GM23338 (cell line): ENCODE data around the gene ALDH7A1. TPM values are rescaled to one million over a fixed set of nuclear protein-coding genes. Genes with fewer than 3 reads are reported as not detected.

Source experiments
- ATAC-seq: fragments of 200-7000 bp; cut with Tn5 transposase; 3 replicates; pipeline ENCODE4 v1.9.1; 2020
- DNase-seq: peaks from one replicate; pipeline ENCODE4 v3.0.0-alpha.2; 2015; ENCODE audit warnings: low spot score
- H2AFZ ChIP-seq: fragments of 200-600 bp; sonication (generic); 2 replicates; pipeline ENCODE4 v1.8.0; 2016; ENCODE audit warnings: antibody characterized with exemption, mild to moderate bottlenecking, moderate library complexity
- H3F3A ChIP-seq: fragments of 200-600 bp; sonication (generic); replicated peaks from 2 replicates; pipeline ENCODE4 v1.8.0; 2017; ENCODE audit warnings: antibody characterized with exemption, mixed run types, low read depth
- H3K27ac ChIP-seq: fragments of 200-600 bp; sonication (generic); 2 replicates; pipeline ENCODE4 v1.6.1; 2016; ENCODE audit warnings: low read depth
- H3K27me3 ChIP-seq: fragments of 200-600 bp; sonication (generic); 2 replicates; pipeline ENCODE4 v1.8.0; 2016; ENCODE audit warnings: mild to moderate bottlenecking, mixed run types, moderate library complexity; ENCODE audit not compliant: insufficient read depth
- H3K36me3 ChIP-seq: fragments of 200-600 bp; sonication (generic); 2 replicates; pipeline ENCODE4 v1.8.0; 2016; ENCODE audit warnings: mild to moderate bottlenecking; ENCODE audit not compliant: insufficient read depth
- H3K4me1 ChIP-seq: fragments of 200-600 bp; sonication (generic); 2 replicates; pipeline ENCODE4 v1.8.0; 2016; ENCODE audit warnings: mild to moderate bottlenecking, moderate library complexity; ENCODE audit not compliant: insufficient read depth
- H3K4me2 ChIP-seq: fragments of 200-600 bp; sonication (generic); 2 replicates; pipeline ENCODE4 v1.7.1; 2017; ENCODE audit warnings: mixed run types
- H3K4me3 ChIP-seq: fragments of 200-600 bp; sonication (generic); 2 replicates; pipeline ENCODE4 v1.6.1; 2016; ENCODE audit warnings: mixed run types
- H3K79me2 ChIP-seq: fragments of 200-600 bp; sonication (generic); replicated peaks from 2 replicates; pipeline ENCODE4 v1.8.0; 2017; ENCODE audit warnings: mild to moderate bottlenecking; ENCODE audit not compliant: insufficient read depth
- H3K9me2 ChIP-seq: fragments of 200-600 bp; sonication (generic); 2 replicates; pipeline ENCODE4 v1.8.0; 2017; ENCODE audit not compliant: insufficient read depth
- H4K20me1 ChIP-seq: fragments of 200-600 bp; sonication (generic); replicated peaks from 2 replicates; pipeline ENCODE4 v1.8.0; 2017; ENCODE audit warnings: mild to moderate bottlenecking; ENCODE audit not compliant: insufficient read depth
- H3K27ac Mint-ChIP-seq: 2 replicates; pipeline ENCODE4 v1.8.0; 2020; ENCODE audit warnings: inconsistent platforms, mild to moderate bottlenecking, moderate library complexity, mixed read lengths
- H3K27me3 Mint-ChIP-seq: 3 replicates; pipeline ENCODE4 v1.8.0; 2022; ENCODE audit warnings: low read depth, mild to moderate bottlenecking, moderate library complexity, mixed read lengths, inconsistent platforms; ENCODE audit not compliant: insufficient read depth, poor library complexity
- H3K36me3 Mint-ChIP-seq: 3 replicates; pipeline ENCODE4 v1.8.0; 2021; ENCODE audit warnings: low read depth, mild to moderate bottlenecking, inconsistent platforms, moderate library complexity, mixed read lengths
- H3K4me1 Mint-ChIP-seq: 3 replicates; pipeline ENCODE4 v1.8.0; 2020; ENCODE audit warnings: mild to moderate bottlenecking, inconsistent platforms, mixed read lengths
- H3K4me3 Mint-ChIP-seq: 3 replicates; pipeline ENCODE4 v1.8.0; 2021; ENCODE audit warnings: moderate library complexity, mild to moderate bottlenecking, inconsistent platforms, mixed read lengths
- H3K9me3 Mint-ChIP-seq: 3 replicates; pipeline ENCODE4 v1.8.0; 2020; ENCODE audit warnings: moderate library complexity, mild to moderate bottlenecking, inconsistent platforms, mixed read lengths
- EZH2 ChIP-seq: fragments of 200-600 bp; sonication (generic); IDR thresholded peaks from one replicate; pipeline ENCODE4 v1.8.0; 2017; ENCODE audit warnings: antibody characterized with exemption, mild to moderate bottlenecking, low read depth; ENCODE audit not compliant: unreplicated experiment
- EZH2phosphoT487 ChIP-seq: fragments of 200-600 bp; sonication (generic); IDR thresholded peaks from one replicate; pipeline ENCODE4 v1.8.1; 2018; ENCODE audit warnings: antibody characterized with exemption; ENCODE audit not compliant: unreplicated experiment
- JUNB ChIP-seq: IDR thresholded peaks from one replicate; pipeline ENCODE4 v1.6.1; 2016; ENCODE audit warnings: antibody characterized with exemption; ENCODE audit not compliant: unreplicated experiment
- ZNF114 ChIP-seq: fragments of 250-450 bp; sonication (Bioruptor Pico); IDR thresholded peaks from 2 replicates; pipeline ENCODE4 v1.5.0; 2020; ENCODE audit warnings: mild to moderate bottlenecking, moderate library complexity
- ZNF331 ChIP-seq: fragments of 250-450 bp; sonication (Bioruptor Pico); IDR thresholded peaks from 2 replicates; pipeline ENCODE4 v1.5.0; 2020; ENCODE audit warnings: low read depth, mild to moderate bottlenecking, moderate library complexity
- polyA plus RNA-seq: library from polyadenylated mRNA; unstranded; fragments of >200 nt; fragmentation: Nextera tagmentation; extraction: Ambion mirVana; gene quantifications from 2 replicates; pipeline ENCODE4 v1.2.1, GENCODE V29; 2016
- total RNA-seq: library from RNA; depleted of rRNA; stranded (reverse); fragments of >200 nt; shearing (Covaris generic); gene quantifications from 2 replicates; pipeline ENCODE4 v1.2.3, GENCODE V29; 2014
- TF ChIP-seq, protein P1 (sequence below), 2 experiments: fragments of 200-600 bp in 1 of 2; sonication (generic) in 1 of 2; conservative IDR thresholded peaks; 2 replicates each; pipeline versions ENCODE4 v1.5.1 to v1.6.1; 2016 to 2017; ENCODE audit warnings: antibody characterized with exemption in 2 of 2, low read depth in 2 of 2, mild to moderate bottlenecking in 2 of 2, moderate library complexity in 1 of 2
- TF ChIP-seq, protein P2 (sequence below): fragments of 250-450 bp; sonication (Bioruptor Pico); IDR thresholded peaks from 2 replicates; pipeline ENCODE4 v1.5.0; 2020; ENCODE audit warnings: mild to moderate bottlenecking, moderate library complexity

The ALDH7A1 gene
- total and polyA plus RNA-seq, 2 experiments from 2014 or later, result 122 to 198 TPM

DNA sequence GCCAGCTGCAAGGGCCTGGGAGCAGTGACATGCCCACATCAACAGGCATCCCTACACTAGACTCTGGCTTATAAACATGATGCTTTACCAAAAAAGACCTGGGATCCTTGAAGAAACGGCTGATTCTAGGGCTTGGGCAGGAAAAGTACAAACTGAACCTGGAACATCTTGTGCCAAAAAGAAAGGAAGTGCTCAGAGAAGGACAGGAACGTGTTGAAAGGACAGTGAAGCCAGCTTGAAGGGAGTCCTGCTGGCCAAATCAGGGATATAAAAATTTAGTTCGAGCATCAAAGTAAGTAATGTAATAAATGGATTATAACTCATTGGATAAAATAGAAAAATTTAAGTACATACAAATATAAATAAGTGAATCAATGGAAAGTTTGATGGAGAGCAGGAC lies 58.1 kb downstream of the ALDH7A1 start:
- TF ChIP-seq, protein P1, sequence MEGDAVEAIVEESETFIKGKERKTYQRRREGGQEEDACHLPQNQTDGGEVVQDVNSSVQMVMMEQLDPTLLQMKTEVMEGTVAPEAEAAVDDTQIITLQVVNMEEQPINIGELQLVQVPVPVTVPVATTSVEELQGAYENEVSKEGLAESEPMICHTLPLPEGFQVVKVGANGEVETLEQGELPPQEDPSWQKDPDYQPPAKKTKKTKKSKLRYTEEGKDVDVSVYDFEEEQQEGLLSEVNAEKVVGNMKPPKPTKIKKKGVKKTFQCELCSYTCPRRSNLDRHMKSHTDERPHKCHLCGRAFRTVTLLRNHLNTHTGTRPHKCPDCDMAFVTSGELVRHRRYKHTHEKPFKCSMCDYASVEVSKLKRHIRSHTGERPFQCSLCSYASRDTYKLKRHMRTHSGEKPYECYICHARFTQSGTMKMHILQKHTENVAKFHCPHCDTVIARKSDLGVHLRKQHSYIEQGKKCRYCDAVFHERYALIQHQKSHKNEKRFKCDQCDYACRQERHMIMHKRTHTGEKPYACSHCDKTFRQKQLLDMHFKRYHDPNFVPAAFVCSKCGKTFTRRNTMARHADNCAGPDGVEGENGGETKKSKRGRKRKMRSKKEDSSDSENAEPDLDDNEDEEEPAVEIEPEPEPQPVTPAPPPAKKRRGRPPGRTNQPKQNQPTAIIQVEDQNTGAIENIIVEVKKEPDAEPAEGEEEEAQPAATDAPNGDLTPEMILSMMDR (conservative IDR thresholded peaks at IDR 0.05; ENCODE audit: low read depth in 2 of 2), result no peak
- TF ChIP-seq EZH2 (no peak), EZH2phosphoT487 (no peak)
- H4K20me1 ChIP-seq, result no peaks in the 10 kb centered on the region
- H2AFZ ChIP-seq, result no peak overlapping the region
- no peak overlapping the region for H3K4me3 ChIP-seq
- peaks cover 3% of the 10 kb centered on the region; the same call in 1 of the 3 replicates for H3K4me1 Mint-ChIP-seq
- H3K9me2 ChIP-seq, result no peaks in the 10 kb centered on the region
- 0 out of 3 replicates have a peak, but pooled peaks cover 6% of the 10 kb centered on the region for H3K9me3 Mint-ChIP-seq
- no peaks in the 10 kb centered on the region for H3K27me3 ChIP-seq
- no peak overlapping the region for H3K27ac ChIP-seq
- no peak overlapping the region for H3K4me3 Mint-ChIP-seq
- H3F3A ChIP-seq, result no peaks in the 10 kb centered on the region
- H3K36me3 ChIP-seq, result no peaks in the 10 kb centered on the region
- ATAC-seq (no peak), DNase-seq (no peak)
- no peaks in the 10 kb centered on the region for H3K79me2 ChIP-seq
- H3K4me1 ChIP-seq, result no peaks in the 10 kb centered on the region
- H3K36me3 Mint-ChIP-seq, result no peaks in the 10 kb centered on the region
- no peak overlapping the region for H3K4me2 ChIP-seq
- no peak overlapping the region for H3K27ac Mint-ChIP-seq
- peaks cover 5% of the 10 kb centered on the region for H3K27me3 Mint-ChIP-seq

DNA sequence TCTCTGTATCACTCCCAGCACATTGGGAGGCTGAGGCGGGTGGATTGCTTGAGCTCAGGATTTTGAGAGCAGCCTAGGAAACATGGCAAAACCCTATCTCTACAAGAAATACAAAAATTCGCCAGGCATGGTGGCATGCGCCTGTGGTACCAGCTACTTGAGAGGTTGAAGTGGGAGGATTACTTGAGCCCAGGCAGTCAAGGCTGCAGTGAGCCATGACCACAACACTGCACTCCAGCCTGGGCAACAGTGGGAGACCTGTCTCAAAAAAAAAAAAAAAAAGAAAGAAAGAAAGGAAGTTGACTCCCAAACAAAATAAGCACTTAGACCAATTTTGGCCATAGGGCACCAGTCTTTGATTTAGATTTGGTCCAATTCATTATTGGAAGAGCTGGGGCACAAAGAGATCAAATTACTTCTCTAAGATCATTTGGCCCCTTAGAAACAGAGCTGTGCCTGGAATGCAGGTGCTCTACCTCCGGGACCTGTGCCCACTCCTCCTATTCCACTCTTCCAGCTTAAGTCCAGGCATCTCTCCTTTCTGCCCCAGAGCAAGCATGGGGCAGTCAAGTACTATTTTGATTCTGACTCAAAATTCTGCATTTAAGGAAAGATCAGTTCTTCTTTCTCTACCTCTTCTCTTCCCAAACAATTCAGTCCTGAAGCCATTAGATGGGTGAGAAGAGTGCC lies 59.0 kb downstream of the ALDH7A1 start:
- Mint-ChIP-seq H3K4me1 (peaks cover 3% of the 10 kb centered on the region; the same call in 1 of the 3 replicates), H3K4me3 (no peak overlapping the region), H3K36me3 (no peaks in the 10 kb centered on the region), H3K27ac (no peak overlapping the region), H3K27me3 (peaks cover 5% of the 10 kb centered on the region), H3K9me3 (0 out of 3 replicates have a peak, but pooled peaks cover 6% of the 10 kb centered on the region)
- DNase-seq, result no peak
- Histone ChIP-seq H2AFZ (0 out of 2 replicates have a peak overlapping the region, but pooled peaks have one; percentile 35), H3K36me3 (no peaks in the 10 kb centered on the region), H3K27me3 (no peaks in the 10 kb centered on the region), H3F3A (no peaks in the 10 kb centered on the region), H3K4me3 (no peak overlapping the region), H3K9me2 (no peaks in the 10 kb centered on the region), H3K4me1 (no peaks in the 10 kb centered on the region), H3K79me2 (no peaks in the 10 kb centered on the region), H4K20me1 (no peaks in the 10 kb centered on the region), H3K4me2 (no peak overlapping the region), H3K27ac (no peak overlapping the region)
- no peak for ATAC-seq
- TF ChIP-seq ZNF331 (no peak), JUNB (no peak), EZH2phosphoT487 (no peak), ZNF114 (CRISPR knock-in tag) (no peak), EZH2 (no peak)
- TF ChIP-seq, protein P2, sequence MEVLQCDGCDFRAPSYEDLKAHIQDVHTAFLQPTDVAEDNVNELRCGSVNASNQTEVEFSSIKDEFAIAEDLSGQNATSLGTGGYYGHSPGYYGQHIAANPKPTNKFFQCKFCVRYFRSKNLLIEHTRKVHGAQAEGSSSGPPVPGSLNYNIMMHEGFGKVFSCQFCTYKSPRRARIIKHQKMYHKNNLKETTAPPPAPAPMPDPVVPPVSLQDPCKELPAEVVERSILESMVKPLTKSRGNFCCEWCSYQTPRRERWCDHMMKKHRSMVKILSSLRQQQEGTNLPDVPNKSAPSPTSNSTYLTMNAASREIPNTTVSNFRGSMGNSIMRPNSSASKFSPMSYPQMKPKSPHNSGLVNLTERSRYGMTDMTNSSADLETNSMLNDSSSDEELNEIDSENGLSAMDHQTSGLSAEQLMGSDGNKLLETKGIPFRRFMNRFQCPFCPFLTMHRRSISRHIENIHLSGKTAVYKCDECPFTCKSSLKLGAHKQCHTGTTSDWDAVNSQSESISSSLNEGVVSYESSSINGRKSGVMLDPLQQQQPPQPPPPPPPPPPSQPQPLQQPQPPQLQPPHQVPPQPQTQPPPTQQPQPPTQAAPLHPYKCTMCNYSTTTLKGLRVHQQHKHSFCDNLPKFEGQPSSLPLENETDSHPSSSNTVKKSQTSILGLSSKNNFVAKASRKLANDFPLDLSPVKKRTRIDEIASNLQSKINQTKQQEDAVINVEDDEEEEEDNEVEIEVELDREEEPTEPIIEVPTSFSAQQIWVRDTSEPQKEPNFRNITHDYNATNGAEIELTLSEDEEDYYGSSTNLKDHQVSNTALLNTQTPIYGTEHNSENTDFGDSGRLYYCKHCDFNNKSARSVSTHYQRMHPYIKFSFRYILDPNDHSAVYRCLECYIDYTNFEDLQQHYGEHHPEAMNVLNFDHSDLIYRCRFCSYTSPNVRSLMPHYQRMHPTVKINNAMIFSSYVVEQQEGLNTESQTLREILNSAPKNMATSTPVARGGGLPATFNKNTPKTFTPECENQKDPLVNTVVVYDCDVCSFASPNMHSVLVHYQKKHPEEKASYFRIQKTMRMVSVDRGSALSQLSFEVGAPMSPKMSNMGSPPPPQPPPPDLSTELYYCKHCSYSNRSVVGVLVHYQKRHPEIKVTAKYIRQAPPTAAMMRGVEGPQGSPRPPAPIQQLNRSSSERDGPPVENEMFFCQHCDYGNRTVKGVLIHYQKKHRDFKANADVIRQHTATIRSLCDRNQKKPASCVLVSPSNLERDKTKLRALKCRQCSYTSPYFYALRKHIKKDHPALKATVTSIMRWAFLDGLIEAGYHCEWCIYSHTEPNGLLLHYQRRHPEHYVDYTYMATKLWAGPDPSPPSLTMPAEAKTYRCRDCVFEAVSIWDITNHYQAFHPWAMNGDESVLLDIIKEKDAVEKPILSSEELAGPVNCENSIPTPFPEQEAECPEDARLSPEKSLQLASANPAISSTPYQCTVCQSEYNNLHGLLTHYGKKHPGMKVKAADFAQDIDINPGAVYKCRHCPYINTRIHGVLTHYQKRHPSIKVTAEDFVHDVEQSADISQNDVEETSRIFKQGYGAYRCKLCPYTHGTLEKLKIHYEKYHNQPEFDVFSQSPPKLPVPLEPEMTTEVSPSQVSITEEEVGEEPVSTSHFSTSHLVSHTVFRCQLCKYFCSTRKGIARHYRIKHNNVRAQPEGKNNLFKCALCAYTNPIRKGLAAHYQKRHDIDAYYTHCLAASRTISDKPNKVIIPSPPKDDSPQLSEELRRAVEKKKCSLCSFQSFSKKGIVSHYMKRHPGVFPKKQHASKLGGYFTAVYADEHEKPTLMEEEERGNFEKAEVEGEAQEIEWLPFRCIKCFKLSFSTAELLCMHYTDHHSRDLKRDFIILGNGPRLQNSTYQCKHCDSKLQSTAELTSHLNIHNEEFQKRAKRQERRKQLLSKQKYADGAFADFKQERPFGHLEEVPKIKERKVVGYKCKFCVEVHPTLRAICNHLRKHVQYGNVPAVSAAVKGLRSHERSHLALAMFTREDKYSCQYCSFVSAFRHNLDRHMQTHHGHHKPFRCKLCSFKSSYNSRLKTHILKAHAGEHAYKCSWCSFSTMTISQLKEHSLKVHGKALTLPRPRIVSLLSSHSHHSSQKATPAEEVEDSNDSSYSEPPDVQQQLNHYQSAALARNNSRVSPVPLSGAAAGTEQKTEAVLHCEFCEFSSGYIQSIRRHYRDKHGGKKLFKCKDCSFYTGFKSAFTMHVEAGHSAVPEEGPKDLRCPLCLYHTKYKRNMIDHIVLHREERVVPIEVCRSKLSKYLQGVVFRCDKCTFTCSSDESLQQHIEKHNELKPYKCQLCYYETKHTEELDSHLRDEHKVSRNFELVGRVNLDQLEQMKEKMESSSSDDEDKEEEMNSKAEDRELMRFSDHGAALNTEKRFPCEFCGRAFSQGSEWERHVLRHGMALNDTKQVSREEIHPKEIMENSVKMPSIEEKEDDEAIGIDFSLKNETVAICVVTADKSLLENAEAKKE (CRISPR knock-in tag), result no peak
- TF ChIP-seq, protein P1 (conservative IDR thresholded peaks at IDR 0.05; ENCODE audit: low read depth in 2 of 2), result no peak
